ENCODE measurements around the gene NPDC1. TPM values are rescaled to one million over a fixed set of nuclear protein-coding genes. Genes with fewer than 3 reads are reported as not detected.

The NPDC1 gene
- total and polyA plus RNA-seq, 4 donors = 2.7 to 14.5 (median 7.3) TPM

- H3K4me3 ChIP-seq (ENCODE audit: low read depth in 1 of 3, low read length in 3 of 3) = no peak overlapping the region
- peaks cover 0 to 29% (median 4%) of the 10 kb centered on the region in 4 donors for H3K4me1 ChIP-seq (ENCODE audit: control insufficient read depth in 4 of 4, insufficient read depth in 4 of 4, low read length in 3 of 4)
- no peaks in the 10 kb centered on the region for H3K9me3 ChIP-seq (ENCODE audit: control insufficient read depth in 4 of 4, low read length in 3 of 4)
- no peak for DNase-seq (ENCODE audit: low spot score)
- H3K9ac ChIP-seq (ENCODE audit: low read depth in 1 of 2, low read length in 2 of 2) = no peak overlapping the region
- peaks cover 6 to 22% (median 7%) of the 10 kb centered on the region in 4 donors for H3K27me3 ChIP-seq (ENCODE audit: control insufficient read depth in 4 of 4, insufficient read depth in 4 of 4, low read length in 3 of 4)
- H3K36me3 ChIP-seq (ENCODE audit: control insufficient read depth in 4 of 4, insufficient read depth in 3 of 4, low read depth in 1 of 4, low read length in 3 of 4) = no peaks in the 10 kb centered on the region
- TF ChIP-seq YY1 (IDR thresholded peaks at IDR 0.05) = no peak
- TF ChIP-seq HNF4A (conservative IDR thresholded peaks at IDR 0.05) = no peak
- WGBS = 54% methylated on average over 12 of the region's 12 CpGs
- no peak overlapping the region for H3K27ac ChIP-seq (ENCODE audit: low read depth in 1 of 2, low read length in 2 of 2)
These were observed 1.9 kb downstream of the NPDC1 start for GRCh38 chr9:137044037-137044436.

GRCh38 chr9:137042751-137043727 is 2.9 kb downstream of the NPDC1 start:
- Histone ChIP-seq H3K4me1 (ENCODE audit: control insufficient read depth in 4 of 4, insufficient read depth in 4 of 4, low read length in 3 of 4) (peaks cover 0 to 29% (median 4%) of the 10 kb centered on the region in 4 donors), H3K27me3 (ENCODE audit: control insufficient read depth in 4 of 4, insufficient read depth in 4 of 4, low read length in 3 of 4) (peaks cover 4 to 22% (median 7%) of the 10 kb centered on the region in 4 donors), H3K9me3 (ENCODE audit: control insufficient read depth in 4 of 4, low read length in 3 of 4) (no peaks in the 10 kb centered on the region), H3K4me3 (ENCODE audit: low read depth in 1 of 3, low read length in 3 of 3) (no peak overlapping the region), H3K9ac (ENCODE audit: low read depth in 1 of 2, low read length in 2 of 2) (no peak overlapping the region), H3K36me3 (ENCODE audit: control insufficient read depth in 4 of 4, insufficient read depth in 3 of 4, low read depth in 1 of 4, low read length in 3 of 4) (no peaks in the 10 kb centered on the region), H3K27ac (ENCODE audit: low read depth in 1 of 2, low read length in 2 of 2) (peak overlapping the region in 1 of 2 donors; percentile 23)
- no peak for DNase-seq (ENCODE audit: low spot score)
- TF ChIP-seq HNF4G (IDR thresholded peaks at IDR 0.05) = no peak
- WGBS = 75% methylated on average over 36 of the region's 36 CpGs

- Histone ChIP-seq H3K27ac (ENCODE audit: low read depth in 1 of 2, low read length in 2 of 2) (no peak overlapping the region), H3K36me3 (ENCODE audit: control insufficient read depth in 4 of 4, insufficient read depth in 3 of 4, low read depth in 1 of 4, low read length in 3 of 4) (no peaks in the 10 kb centered on the region), H3K9me3 (ENCODE audit: control insufficient read depth in 4 of 4, low read length in 3 of 4) (no peaks in the 10 kb centered on the region), H3K4me1 (ENCODE audit: control insufficient read depth in 4 of 4, insufficient read depth in 4 of 4, low read length in 3 of 4) (peaks cover 0 to 21% (median 2%) of the 10 kb centered on the region in 4 donors), H3K27me3 (ENCODE audit: control insufficient read depth in 4 of 4, insufficient read depth in 4 of 4, low read length in 3 of 4) (peaks cover 0 to 15% (median 4%) of the 10 kb centered on the region in 4 donors), H3K9ac (ENCODE audit: low read depth in 1 of 2, low read length in 2 of 2) (no peak overlapping the region), H3K4me3 (ENCODE audit: low read depth in 1 of 3, low read length in 3 of 3) (no peak overlapping the region)
- WGBS = 52% methylated on average over 16 of the region's 16 CpGs
- DNase-seq (ENCODE audit: low spot score) = no peak
- no peak for TF ChIP-seq GABPA (IDR thresholded peaks at IDR 0.05 in 1 of 2, conservative IDR thresholded peaks at IDR 0.05 in 1 of 2)
- no peak for TF ChIP-seq CTCF (IDR thresholded peaks at IDR 0.05; ENCODE audit: low read depth, low read length, missing input control)
- TF ChIP-seq ZBTB33 (IDR thresholded peaks at IDR 0.05) = no peak
- no peak for TF ChIP-seq RXRA (IDR thresholded peaks at IDR 0.05)
- TF ChIP-seq ATF3 (IDR thresholded peaks at IDR 0.05) = no peak
- TF ChIP-seq FOXA1 (IDR thresholded peaks at IDR 0.05) = no peak
- TF ChIP-seq SP1 (IDR thresholded peaks at IDR 0.05) = no peak
- no peak for TF ChIP-seq EGR1 (IDR thresholded peaks at IDR 0.05; ENCODE audit: low read depth in 2 of 2)
- TF ChIP-seq MAX (IDR thresholded peaks at IDR 0.05) = no peak
- TF ChIP-seq REST (IDR thresholded peaks at IDR 0.05) = no peak
- no peak for TF ChIP-seq FOXA2 (IDR thresholded peaks at IDR 0.05)
- TF ChIP-seq RAD21 (IDR thresholded peaks at IDR 0.05) = no peak
- TF ChIP-seq HNF4G (IDR thresholded peaks at IDR 0.05) = no peak
- TF ChIP-seq JUND (IDR thresholded peaks at IDR 0.05) = no peak
- no peak for TF ChIP-seq TAF1 (conservative IDR thresholded peaks at IDR 0.05)
- TF ChIP-seq YY1 (IDR thresholded peaks at IDR 0.05) = no peak
- no peak for TF ChIP-seq HNF4A (conservative IDR thresholded peaks at IDR 0.05)
These were observed 4.9 kb downstream of the NPDC1 start for GRCh38 chr9:137041124-137041523.
